Retinal pigment epithelial cell (primary cell): ENCODE results near the gene TGFB3.

Experiments
- DNase-seq: peaks from one replicate; pipeline ENCODE4 v3.0.0-alpha.2; 2010; ENCODE audit warnings: low read depth
- H3K4me3 ChIP-seq: 2 replicates; pipeline ENCODE4 v1.5.1; 2011; ENCODE audit warnings: mild to moderate bottlenecking, low read length, control low read depth, moderate library complexity
- TF ChIP-seq, protein P1 (sequence below): conservative IDR thresholded peaks from 2 replicates; pipeline ENCODE4 v1.5.1; 2011; ENCODE audit warnings: low read depth, low read length, control low read depth, inconsistent platforms

Gene TGFB3

DNA sequence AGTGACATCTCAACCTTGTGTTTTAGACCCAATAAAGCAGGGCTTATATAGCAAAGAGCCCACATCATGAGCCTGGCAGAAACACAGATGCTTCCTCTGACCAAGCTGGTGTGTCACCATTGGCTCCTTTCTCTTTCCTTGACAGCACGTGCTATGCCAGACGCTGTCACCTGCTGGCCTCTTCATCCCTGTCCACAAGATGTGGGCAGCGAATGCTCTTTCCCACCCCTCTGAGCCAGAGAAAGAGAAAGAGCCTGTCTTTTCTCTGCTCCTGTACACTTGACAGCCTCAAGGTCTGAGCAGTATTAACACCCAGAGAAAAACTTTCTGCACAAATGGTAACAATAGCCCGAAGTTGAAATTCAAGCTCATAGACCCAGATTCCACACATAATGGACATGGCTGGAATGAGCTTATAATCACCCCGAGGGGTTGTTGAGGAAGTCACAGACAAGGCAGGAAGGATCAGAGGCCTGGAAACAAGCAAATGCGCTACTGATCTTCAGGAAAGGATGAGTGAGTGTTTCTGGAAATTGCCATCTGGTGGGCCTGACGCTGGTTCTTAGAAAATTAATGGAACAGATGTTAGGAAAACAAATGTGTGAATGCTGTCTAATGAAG lies 8.9 kb downstream of the TGFB3 start:
- no peak overlapping the region for H3K4me3 ChIP-seq
- TF ChIP-seq, protein P1, sequence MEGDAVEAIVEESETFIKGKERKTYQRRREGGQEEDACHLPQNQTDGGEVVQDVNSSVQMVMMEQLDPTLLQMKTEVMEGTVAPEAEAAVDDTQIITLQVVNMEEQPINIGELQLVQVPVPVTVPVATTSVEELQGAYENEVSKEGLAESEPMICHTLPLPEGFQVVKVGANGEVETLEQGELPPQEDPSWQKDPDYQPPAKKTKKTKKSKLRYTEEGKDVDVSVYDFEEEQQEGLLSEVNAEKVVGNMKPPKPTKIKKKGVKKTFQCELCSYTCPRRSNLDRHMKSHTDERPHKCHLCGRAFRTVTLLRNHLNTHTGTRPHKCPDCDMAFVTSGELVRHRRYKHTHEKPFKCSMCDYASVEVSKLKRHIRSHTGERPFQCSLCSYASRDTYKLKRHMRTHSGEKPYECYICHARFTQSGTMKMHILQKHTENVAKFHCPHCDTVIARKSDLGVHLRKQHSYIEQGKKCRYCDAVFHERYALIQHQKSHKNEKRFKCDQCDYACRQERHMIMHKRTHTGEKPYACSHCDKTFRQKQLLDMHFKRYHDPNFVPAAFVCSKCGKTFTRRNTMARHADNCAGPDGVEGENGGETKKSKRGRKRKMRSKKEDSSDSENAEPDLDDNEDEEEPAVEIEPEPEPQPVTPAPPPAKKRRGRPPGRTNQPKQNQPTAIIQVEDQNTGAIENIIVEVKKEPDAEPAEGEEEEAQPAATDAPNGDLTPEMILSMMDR: no peak
- no peak for DNase-seq

- TF ChIP-seq, protein P1: no peak
- no peak for DNase-seq
- H3K4me3 ChIP-seq: no peak overlapping the region
These were observed 10.3 kb downstream of the TGFB3 start for GRCh38 chr14:75971509-75971908.

GRCh38 chr14:75970989-75971388 lies 10.8 kb downstream of the TGFB3 start:
- no peak overlapping the region for H3K4me3 ChIP-seq
- no peak for DNase-seq
- TF ChIP-seq, protein P1: no peak

DNA sequence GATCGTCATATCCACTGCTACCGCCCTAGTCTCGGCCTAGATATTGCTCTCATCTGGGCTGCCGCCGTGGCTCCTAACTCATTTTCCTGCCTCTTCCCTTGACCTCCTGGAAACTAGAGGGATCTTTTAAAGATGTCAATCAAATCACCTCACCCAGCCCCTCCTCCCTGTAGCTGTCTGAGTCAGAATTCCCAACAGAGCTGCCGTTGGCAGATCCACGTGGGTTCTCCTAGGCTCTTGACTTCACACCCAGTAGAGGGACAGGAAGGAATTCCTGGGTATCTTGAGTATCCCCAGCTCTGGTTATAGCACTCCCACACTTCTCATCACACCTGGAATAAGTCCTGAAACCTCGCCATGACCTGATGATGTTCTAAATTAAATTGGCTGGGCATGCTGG lies 11.9 kb downstream of the TGFB3 start:
- no peak overlapping the region for H3K4me3 ChIP-seq
- DNase-seq: no peak
- TF ChIP-seq, protein P1: no peak

GRCh38 chr14:75969126-75969525 lies 12.7 kb downstream of the TGFB3 start:
- DNase-seq: no peak

DNA sequence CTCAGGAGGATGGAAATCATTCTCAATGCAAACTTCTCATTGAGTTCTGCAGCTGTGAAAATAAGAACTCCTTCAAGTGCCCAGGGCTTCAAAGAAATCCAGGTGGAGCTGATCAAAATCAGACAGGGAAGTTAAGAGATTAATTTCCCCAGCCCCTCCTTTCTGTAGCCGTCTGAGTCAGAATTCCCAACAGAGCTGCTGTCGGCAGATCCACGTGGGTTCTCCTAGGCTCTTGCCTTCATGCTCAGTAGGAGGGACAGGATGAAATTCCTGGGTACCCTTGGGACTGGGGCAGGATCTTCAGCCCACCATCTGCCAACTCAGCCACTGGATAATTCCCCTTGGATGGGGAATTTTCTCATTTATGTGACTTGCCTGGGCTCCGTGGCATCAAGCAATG lies 13.3 kb downstream of the TGFB3 start:
- TF ChIP-seq, protein P1: no peak
- H3K4me3 ChIP-seq: no peak overlapping the region
- DNase-seq: no peak

More at GRCh38 chr14:75969126-75969525, 12.7 kb downstream of the TGFB3 start:
- TF ChIP-seq, protein P1: no peak
- no peak overlapping the region for H3K4me3 ChIP-seq

DNA sequence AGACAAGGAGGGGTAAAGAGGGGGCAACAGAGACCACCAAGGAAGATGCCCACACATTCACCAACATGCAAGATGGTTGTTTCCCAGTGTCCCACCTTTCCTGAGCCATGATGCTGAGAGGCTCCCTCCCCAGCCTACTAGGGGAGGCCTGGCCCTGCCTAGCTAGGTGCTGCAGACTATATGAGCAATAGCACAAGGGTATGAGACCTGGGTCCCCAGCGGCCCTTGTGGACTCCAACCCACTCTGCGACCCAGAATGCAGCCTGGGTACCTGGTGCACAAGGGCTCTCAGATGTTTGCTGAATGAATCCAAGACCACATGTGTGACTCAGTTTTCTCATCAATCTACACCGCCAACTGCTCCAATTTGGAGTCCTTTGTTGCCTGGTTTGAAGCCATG lies 13.9 kb downstream of the TGFB3 start:
- no peak for DNase-seq
- TF ChIP-seq, protein P1: no peak
- H3K4me3 ChIP-seq: no peak overlapping the region
